ENCODE results near the gene PAX2.

Gene PAX2

GRCh38 chr10:100775871-100776270, 30.5 kb downstream of the PAX2 start:
- in situ Hi-C loops (cut with HindIII; ENCODE audit: low pct_ligation_motif_present, low pct_unique_long_range_greater_than_20kb, low sequenced_read_pairs) = no loop called here
- no peak for DNase-seq

- in situ Hi-C loops (cut with HindIII; ENCODE audit: low pct_ligation_motif_present, low pct_unique_long_range_greater_than_20kb, low sequenced_read_pairs) = no loop called here
- no peak for DNase-seq
Observed at GRCh38 chr10:100776671-100777070, 31.3 kb downstream of the PAX2 start.

- in situ Hi-C loops (cut with HindIII; ENCODE audit: low pct_ligation_motif_present, low pct_unique_long_range_greater_than_20kb, low sequenced_read_pairs) = no loop called here
- DNase-seq = no peak
Observed at GRCh38 chr10:100779329-100779728, 33.9 kb downstream of the PAX2 start.

GRCh38 chr10:100780324-100780723, 34.9 kb downstream of the PAX2 start:
- in situ Hi-C loops (cut with HindIII; ENCODE audit: low pct_ligation_motif_present, low pct_unique_long_range_greater_than_20kb, low sequenced_read_pairs) = no loop called here
- DNase-seq = no peak

GRCh38 chr10:100781145-100781665, 35.8 kb downstream of the PAX2 start:
- in situ Hi-C loops (cut with HindIII; ENCODE audit: low pct_ligation_motif_present, low pct_unique_long_range_greater_than_20kb, low sequenced_read_pairs) = no loop called here
- DNase-seq = no peak

- in situ Hi-C loops (cut with HindIII; ENCODE audit: low pct_ligation_motif_present, low pct_unique_long_range_greater_than_20kb, low sequenced_read_pairs) = no loop called here
- no peak for DNase-seq
Observed at GRCh38 chr10:100782461-100783244, 37.3 kb downstream of the PAX2 start.

- in situ Hi-C loops (cut with HindIII; ENCODE audit: low pct_ligation_motif_present, low pct_unique_long_range_greater_than_20kb, low sequenced_read_pairs) = no loop called here
- no peak for DNase-seq
Observed at GRCh38 chr10:100784126-100784525, 38.7 kb downstream of the PAX2 start.

- in situ Hi-C loops (cut with HindIII; ENCODE audit: low pct_ligation_motif_present, low pct_unique_long_range_greater_than_20kb, low sequenced_read_pairs) = no loop called here
Observed at GRCh38 chr10:100786591-100786990, 41.2 kb downstream of the PAX2 start.

GRCh38 chr10:100788002-100788903, 42.9 kb downstream of the PAX2 start:
- no peak for DNase-seq

More at GRCh38 chr10:100786591-100786990, 41.2 kb downstream of the PAX2 start:
- no peak for DNase-seq

GRCh38 chr10:100790761-100791208, 45.4 kb downstream of the PAX2 start:
- in situ Hi-C loops (cut with HindIII; ENCODE audit: low pct_ligation_motif_present, low pct_unique_long_range_greater_than_20kb, low sequenced_read_pairs) = no loop called here
- no peak for DNase-seq

More at GRCh38 chr10:100788002-100788903, 42.9 kb downstream of the PAX2 start:
- in situ Hi-C loops (cut with HindIII; ENCODE audit: low pct_ligation_motif_present, low pct_unique_long_range_greater_than_20kb, low sequenced_read_pairs) = no loop called here

- in situ Hi-C loops (cut with HindIII; ENCODE audit: low pct_ligation_motif_present, low pct_unique_long_range_greater_than_20kb, low sequenced_read_pairs) = no loop called here
- no peak for DNase-seq
Observed at GRCh38 chr10:100791369-100792058, 46.1 kb downstream of the PAX2 start.

GRCh38 chr10:100792574-100792973, 47.2 kb downstream of the PAX2 start:
- DNase-seq = no peak
- in situ Hi-C loops (cut with HindIII; ENCODE audit: low pct_ligation_motif_present, low pct_unique_long_range_greater_than_20kb, low sequenced_read_pairs) = no loop called here

- no peak for DNase-seq
- in situ Hi-C loops (cut with HindIII; ENCODE audit: low pct_ligation_motif_present, low pct_unique_long_range_greater_than_20kb, low sequenced_read_pairs) = no loop called here
Observed at GRCh38 chr10:100793055-100793454, 47.7 kb downstream of the PAX2 start.

- in situ Hi-C loops (cut with HindIII; ENCODE audit: low pct_ligation_motif_present, low pct_unique_long_range_greater_than_20kb, low sequenced_read_pairs) = no loop called here
- DNase-seq = no peak
Observed at GRCh38 chr10:100799881-100800280, 54.5 kb downstream of the PAX2 start.

- no peak for DNase-seq
- in situ Hi-C loops (cut with HindIII; ENCODE audit: low pct_ligation_motif_present, low pct_unique_long_range_greater_than_20kb, low sequenced_read_pairs) = no loop called here
Observed at GRCh38 chr10:100800931-100801330, 55.5 kb downstream of the PAX2 start.

- in situ Hi-C loops (cut with HindIII; ENCODE audit: low pct_ligation_motif_present, low pct_unique_long_range_greater_than_20kb, low sequenced_read_pairs) = no loop called here
- no peak for DNase-seq
Observed at GRCh38 chr10:100802196-100802595, 56.8 kb downstream of the PAX2 start.

- no peak for DNase-seq
- in situ Hi-C loops (cut with HindIII; ENCODE audit: low pct_ligation_motif_present, low pct_unique_long_range_greater_than_20kb, low sequenced_read_pairs) = no loop called here
Observed at GRCh38 chr10:100802607-100803006, 57.2 kb downstream of the PAX2 start.

GRCh38 chr10:100803492-100803891, 58.1 kb downstream of the PAX2 start:
- DNase-seq = no peak
- in situ Hi-C loops (cut with HindIII; ENCODE audit: low pct_ligation_motif_present, low pct_unique_long_range_greater_than_20kb, low sequenced_read_pairs) = no loop called here

GRCh38 chr10:100803908-100804307, 58.5 kb downstream of the PAX2 start:
- DNase-seq = no peak
- in situ Hi-C loops (cut with HindIII; ENCODE audit: low pct_ligation_motif_present, low pct_unique_long_range_greater_than_20kb, low sequenced_read_pairs) = no loop called here
